GM12878 (cell line): ENCODE measurements around the gene SURF4. TPM values are rescaled to one million over a fixed set of nuclear protein-coding genes. Genes with fewer than 3 reads are reported as not detected.

Experiments
- BCL3 ChIP-seq: IDR thresholded peaks from 2 replicates; pipeline ENCODE4 v1.6.1; 2011; ENCODE audit warnings: borderline replicate concordance, low read depth, mild to moderate bottlenecking, moderate library complexity, low read length; ENCODE audit not compliant: insufficient read depth, poor library complexity, severe bottlenecking
- CBX5 ChIP-seq: sonication (generic); IDR thresholded peaks from 2 replicates; pipeline ENCODE4 v1.6.1; 2016; ENCODE audit warnings: low read depth, moderate library complexity, mild to moderate bottlenecking, inconsistent platforms
- HDGF ChIP-seq: fragments of 450-650 bp; IDR thresholded peaks from 2 replicates; pipeline ENCODE4 v1.6.1; 2016; ENCODE audit warnings: antibody characterized with exemption
- POLR2AphosphoS5 ChIP-seq: IDR thresholded peaks from 2 replicates; pipeline ENCODE4 v1.6.1; 2011; ENCODE audit warnings: mild to moderate bottlenecking, low read length, inconsistent platforms
- RELB ChIP-seq: fragments of 450-650 bp; IDR thresholded peaks from 2 replicates; pipeline ENCODE4 v1.6.1; 2017; ENCODE audit warnings: low read depth, mild to moderate bottlenecking, moderate library complexity
- REST ChIP-seq: IDR thresholded peaks from 2 replicates; pipeline ENCODE4 v1.6.1; 2012; ENCODE audit warnings: mild to moderate bottlenecking, low read depth, low read length
- YY1 ChIP-seq: IDR thresholded peaks from 2 replicates; pipeline ENCODE4 v1.6.1; 2011; ENCODE audit warnings: low read depth, mild to moderate bottlenecking, low read length
- polyA plus RNA-seq, 11 experiments: library from polyadenylated mRNA; depleted of rRNA in 4 of 11; unstranded in 6 of 11; stranded (reverse) in 5 of 11; fragments of >200 nt; fragmentation: Nextera tagmentation in 4 of 11; fragmentation: Illumina TruSeq in 1 of 11; extraction: Ambion mirVana in 4 of 11; extraction: Trizol in 1 of 11; gene quantifications; 1 replicate in 1 of 11; 2 replicates in 10 of 11; pipeline versions ENCODE4 v1.2.1 to v1.2.3, GENCODE V29; 2011 to 2016; ENCODE audit warnings: inconsistent platforms in 2 of 11, missing spikeins in 2 of 11, low read depth in 1 of 11
- total RNA-seq, 4 experiments: library from RNA; depleted of rRNA in 3 of 4; stranded (reverse); fragments of >200 nt in 3 of 4; fragmentation: Illumina TruSeq in 1 of 4; extraction: Trizol in 1 of 4; gene quantifications; 2 replicates each; pipeline versions ENCODE4 v1.2.1 to v1.2.3, GENCODE V29; 2013 to 2021

The SURF4 gene
- total and polyA plus RNA-seq, 10 of the 15 experiments (the other 5 are each of a cell fraction or from before 2014, with no cell fraction given), result 6.4 to 134 (median 78.7) TPM

GRCh38 chr9:133351908-133352634 is 23.8 kb downstream of the SURF4 start (continued):
- TF ChIP-seq REST (no peak), RELB (no peak), YY1 (0 out of 2 replicates have a peak, but pooled peaks have one; percentile 25), HDGF (no peak), POLR2AphosphoS5 (peak; percentile 63), BCL3 (no peak), CBX5 (no peak)
